Measurements from ENCODE around the gene SLC25A26. TPM values are rescaled to one million over a fixed set of nuclear protein-coding genes. Genes with fewer than 3 reads are reported as not detected.

The SLC25A26 gene
- total RNA-seq, 1 donor from 2014 or later = 18.8 TPM

GRCh38 chr3:66400411-66401156 lies 179.8 kb downstream of the SLC25A26 start:
- Mint-ChIP-seq H3K27ac (no peak overlapping the region), H3K27me3 (ENCODE audit: insufficient read depth) (no peaks in the 10 kb centered on the region), H3K36me3 (ENCODE audit: low read depth) (peaks cover 42% of the 10 kb centered on the region), H3K9me3 (no peaks in the 10 kb centered on the region), H3K4me3 (no peak overlapping the region), H3K4me1 (ENCODE audit: low read depth) (peaks cover 4% of the 10 kb centered on the region)
- intact Hi-C loops (cut with micrococcal nuclease) = no loop called here
- DNase-seq (ENCODE audit: low spot score) = no peak

- no peak overlapping the region for H3K4me3 Mint-ChIP-seq
These were observed 180.4 kb downstream of the SLC25A26 start for GRCh38 chr3:66401157-66401550.

GRCh38 chr3:66401675-66402491 lies 181.1 kb downstream of the SLC25A26 start:
- H3K4me3 Mint-ChIP-seq = no peak overlapping the region
- intact Hi-C loops (cut with micrococcal nuclease) = no loop called here
- no peak for DNase-seq (ENCODE audit: low spot score)
- H3K27me3 Mint-ChIP-seq (ENCODE audit: insufficient read depth) = no peaks in the 10 kb centered on the region
- peaks cover 38% of the 10 kb centered on the region for H3K36me3 Mint-ChIP-seq (ENCODE audit: low read depth)
- H3K9me3 Mint-ChIP-seq = no peaks in the 10 kb centered on the region
- H3K27ac Mint-ChIP-seq = no peak overlapping the region
- H3K4me1 Mint-ChIP-seq (ENCODE audit: low read depth) = peaks cover 4% of the 10 kb centered on the region

More at GRCh38 chr3:66401157-66401550, 180.4 kb downstream of the SLC25A26 start:
- Mint-ChIP-seq H3K4me1 (ENCODE audit: low read depth) (peaks cover 4% of the 10 kb centered on the region), H3K9me3 (no peaks in the 10 kb centered on the region), H3K27ac (no peak overlapping the region), H3K27me3 (ENCODE audit: insufficient read depth) (no peaks in the 10 kb centered on the region), H3K36me3 (ENCODE audit: low read depth) (peaks cover 42% of the 10 kb centered on the region)
- intact Hi-C loops (cut with micrococcal nuclease) = no loop called here
- no peak for DNase-seq (ENCODE audit: low spot score)

GRCh38 chr3:66402596-66403290 lies 181.9 kb downstream of the SLC25A26 start:
- peaks cover 35% of the 10 kb centered on the region for H3K36me3 Mint-ChIP-seq (ENCODE audit: low read depth)
- H3K9me3 Mint-ChIP-seq = no peaks in the 10 kb centered on the region
- H3K27me3 Mint-ChIP-seq (ENCODE audit: insufficient read depth) = no peaks in the 10 kb centered on the region
- intact Hi-C loops (cut with micrococcal nuclease) = no loop called here
- DNase-seq (ENCODE audit: low spot score) = no peak
- H3K27ac Mint-ChIP-seq = no peak overlapping the region
- H3K4me1 Mint-ChIP-seq (ENCODE audit: low read depth) = peaks cover 4% of the 10 kb centered on the region
- no peak overlapping the region for H3K4me3 Mint-ChIP-seq

GRCh38 chr3:66403323-66403990 lies 182.7 kb downstream of the SLC25A26 start:
- intact Hi-C loops (cut with micrococcal nuclease) = no loop called here
- Mint-ChIP-seq H3K27ac (no peak overlapping the region), H3K27me3 (ENCODE audit: insufficient read depth) (no peaks in the 10 kb centered on the region), H3K36me3 (ENCODE audit: low read depth) (peaks cover 32% of the 10 kb centered on the region), H3K4me3 (no peak overlapping the region), H3K4me1 (ENCODE audit: low read depth) (peaks cover 7% of the 10 kb centered on the region), H3K9me3 (no peaks in the 10 kb centered on the region)
- DNase-seq (ENCODE audit: low spot score) = no peak

- Mint-ChIP-seq H3K4me1 (ENCODE audit: low read depth) (peaks cover 7% of the 10 kb centered on the region), H3K4me3 (no peak overlapping the region), H3K9me3 (no peaks in the 10 kb centered on the region), H3K27ac (no peak overlapping the region), H3K27me3 (ENCODE audit: insufficient read depth) (no peaks in the 10 kb centered on the region), H3K36me3 (ENCODE audit: low read depth) (peaks cover 34% of the 10 kb centered on the region)
- DNase-seq (ENCODE audit: low spot score) = no peak
- intact Hi-C loops (cut with micrococcal nuclease) = no loop called here
These were observed 183.4 kb downstream of the SLC25A26 start for GRCh38 chr3:66404197-66404596.

- Mint-ChIP-seq H3K4me3 (no peak overlapping the region), H3K36me3 (ENCODE audit: low read depth) (peaks cover 34% of the 10 kb centered on the region), H3K9me3 (no peaks in the 10 kb centered on the region), H3K27ac (no peak overlapping the region), H3K27me3 (ENCODE audit: insufficient read depth) (no peaks in the 10 kb centered on the region), H3K4me1 (ENCODE audit: low read depth) (peaks cover 7% of the 10 kb centered on the region)
- DNase-seq (ENCODE audit: low spot score) = no peak
- intact Hi-C loops (cut with micrococcal nuclease) = loop anchor here (5.0 kb wide), 1 partner anchor 418 kb away; no protein-coding TSS in a partner anchor
These were observed 184.3 kb downstream of the SLC25A26 start for GRCh38 chr3:66404903-66405700.

GRCh38 chr3:66405701-66406091 lies 184.9 kb downstream of the SLC25A26 start:
- intact Hi-C loops (cut with micrococcal nuclease) = loop anchor here (5.0 kb wide), 1 partner anchor 418 kb away; no protein-coding TSS in a partner anchor
- DNase-seq (ENCODE audit: low spot score) = no peak
- peaks cover 38% of the 10 kb centered on the region for H3K36me3 Mint-ChIP-seq (ENCODE audit: low read depth)
- H3K4me3 Mint-ChIP-seq = no peak overlapping the region
- no peaks in the 10 kb centered on the region for H3K27me3 Mint-ChIP-seq (ENCODE audit: insufficient read depth)
- peaks cover 7% of the 10 kb centered on the region for H3K4me1 Mint-ChIP-seq (ENCODE audit: low read depth)
- H3K27ac Mint-ChIP-seq = no peak overlapping the region
- H3K9me3 Mint-ChIP-seq = no peaks in the 10 kb centered on the region

GRCh38 chr3:66406163-66406562 lies 185.4 kb downstream of the SLC25A26 start:
- peaks cover 39% of the 10 kb centered on the region for H3K36me3 Mint-ChIP-seq (ENCODE audit: low read depth)
- H3K4me3 Mint-ChIP-seq = no peak overlapping the region
- H3K4me1 Mint-ChIP-seq (ENCODE audit: low read depth) = peaks cover 8% of the 10 kb centered on the region
- DNase-seq (ENCODE audit: low spot score) = no peak
- no peak overlapping the region for H3K27ac Mint-ChIP-seq
- H3K9me3 Mint-ChIP-seq = no peaks in the 10 kb centered on the region
- H3K27me3 Mint-ChIP-seq (ENCODE audit: insufficient read depth) = no peaks in the 10 kb centered on the region
- intact Hi-C loops (cut with micrococcal nuclease) = loop anchor here (5.0 kb wide), 1 partner anchor 419 kb away; no protein-coding TSS in a partner anchor

GRCh38 chr3:66406831-66407610 lies 186.2 kb downstream of the SLC25A26 start:
- no peak overlapping the region for H3K27ac Mint-ChIP-seq
- peaks cover 13% of the 10 kb centered on the region for H3K4me1 Mint-ChIP-seq (ENCODE audit: low read depth)
- intact Hi-C loops (cut with micrococcal nuclease) = loop anchor here (1.0 to 5.0 kb wide), 4 partner anchors 94 to 420 kb away; partner anchors contain the start of gene LRIG1
- H3K36me3 Mint-ChIP-seq (ENCODE audit: low read depth) = peaks cover 42% of the 10 kb centered on the region
- no peak for DNase-seq (ENCODE audit: low spot score)
- H3K4me3 Mint-ChIP-seq = no peak overlapping the region
- no peaks in the 10 kb centered on the region for H3K9me3 Mint-ChIP-seq
- H3K27me3 Mint-ChIP-seq (ENCODE audit: insufficient read depth) = no peaks in the 10 kb centered on the region

- Mint-ChIP-seq H3K4me1 (ENCODE audit: low read depth) (peaks cover 16% of the 10 kb centered on the region), H3K9me3 (no peaks in the 10 kb centered on the region), H3K27ac (no peak overlapping the region)
These were observed 186.9 kb downstream of the SLC25A26 start for GRCh38 chr3:66407611-66408218.

More at GRCh38 chr3:66407611-66408218, 186.9 kb downstream of the SLC25A26 start:
- Mint-ChIP-seq H3K36me3 (ENCODE audit: low read depth) (peaks cover 39% of the 10 kb centered on the region), H3K27me3 (ENCODE audit: insufficient read depth) (no peaks in the 10 kb centered on the region), H3K4me3 (no peak overlapping the region)
- peak; percentile 63 for DNase-seq (ENCODE audit: low spot score)
- intact Hi-C loops (cut with micrococcal nuclease) = loop anchor here (1.0 to 5.0 kb wide), 4 partner anchors 94 to 420 kb away; partner anchors contain the start of gene LRIG1
